HEK293 (cell line): Measurements from ENCODE around the gene SYNE1.

Source experiments
- CTCF ChIA-PET: fragments of 350-600 bp; formaldehyde crosslinking; extraction: SDS; loops from one replicate; lab custom pipeline; 2021; ENCODE audit warnings: antibody characterized with exemption; lab: Yijun Ruan, JAX
- POLR2A ChIA-PET: fragments of 300-600 bp; formaldehyde crosslinking; extraction: SDS; loops from one replicate; lab custom pipeline; 2020; ENCODE audit warnings: antibody characterized with exemption, inconsistent platforms; lab: Yijun Ruan, JAX
- H3K27ac ChIP-seq: fragments of 200-500 bp; sonication (Bioruptor generic); 2 replicates; pipeline ENCODE4 v1.5.1; 2014; ENCODE audit warnings: low read depth, low read length, control low read depth, inconsistent platforms; ENCODE audit errors: extremely low read depth
- H3K36me3 ChIP-seq, 2 experiments: fragments of 200-500 bp in 1 of 2; sonication (Bioruptor generic) in 1 of 2; 1 replicate in 1 of 2; 2 replicates in 1 of 2; pipeline ENCODE4 v1.5.1; 2014 to 2017; ENCODE audit warnings: inconsistent platforms in 2 of 2, low read length in 2 of 2; ENCODE audit not compliant: control insufficient read depth in 2 of 2, insufficient read depth in 1 of 2
- H3K4me1 ChIP-seq: fragments of 200-500 bp; sonication (Bioruptor generic); 2 replicates; pipeline ENCODE4 v1.5.1; 2014; ENCODE audit warnings: mild to moderate bottlenecking, low read length, inconsistent platforms; ENCODE audit not compliant: control insufficient read depth, insufficient read depth
- H3K4me3 ChIP-seq: 2 replicates; pipeline ENCODE4 v1.5.1; 2011; ENCODE audit warnings: low read depth, mild to moderate bottlenecking, control low read depth, low read length, moderate library complexity
- H3K9me3 ChIP-seq: fragments of 200-500 bp; sonication (Bioruptor generic); 2 replicates; pipeline ENCODE4 v1.5.1; 2014; ENCODE audit warnings: low read depth, low read length, inconsistent platforms; ENCODE audit not compliant: control insufficient read depth, insufficient read depth
- MYNN ChIP-seq: fragments of 450-650 bp; formaldehyde crosslinking; IDR thresholded peaks from 2 replicates; pipeline ENCODE4 v1.5.1; 2016; ENCODE audit warnings: missing biosample characterization, missing genetic modification characterization, borderline replicate concordance
- PRDM1 ChIP-seq: fragments of 450-650 bp; formaldehyde crosslinking; IDR thresholded peaks from 2 replicates; pipeline ENCODE4; 2016; ENCODE audit warnings: missing biosample characterization, missing genetic modification characterization
- RBAK ChIP-seq: fragments of 450-650 bp; formaldehyde crosslinking; IDR thresholded peaks from 2 replicates; pipeline ENCODE4 v1.5.1; 2016; ENCODE audit warnings: missing biosample characterization, missing genetic modification characterization
- REPIN1 ChIP-seq: fragments of 450-650 bp; formaldehyde crosslinking; IDR thresholded peaks from 2 replicates; pipeline ENCODE4 v1.5.1; 2017; ENCODE audit warnings: missing biosample characterization, missing genetic modification characterization, low read depth
- SALL2 ChIP-seq: fragments of 450-650 bp; formaldehyde crosslinking; IDR thresholded peaks from 2 replicates; pipeline ENCODE4 v1.5.0; 2017; ENCODE audit warnings: missing biosample characterization, mild to moderate bottlenecking, missing genetic modification characterization, borderline replicate concordance
- WT1 ChIP-seq: fragments of 450-650 bp; formaldehyde crosslinking; IDR thresholded peaks from 2 replicates; pipeline ENCODE4 v1.5.1; 2016; ENCODE audit warnings: missing biosample characterization, missing genetic modification characterization
- ZBTB49 ChIP-seq: fragments of 450-650 bp; formaldehyde crosslinking; IDR thresholded peaks from 2 replicates; pipeline ENCODE4 v1.5.1; 2016; ENCODE audit warnings: missing biosample characterization, missing genetic modification characterization, low read depth
- ZFHX2 ChIP-seq: fragments of 450-650 bp; formaldehyde crosslinking; conservative IDR thresholded peaks from 2 replicates; pipeline ENCODE4 v1.5.1; 2016; ENCODE audit warnings: missing biosample characterization, missing genetic modification characterization
- ZFP69B ChIP-seq: fragments of 450-650 bp; formaldehyde crosslinking; IDR thresholded peaks from 2 replicates; pipeline ENCODE4 v1.5.1; 2016; ENCODE audit warnings: missing biosample characterization, missing genetic modification characterization
- ZNF138 ChIP-seq: fragments of 450-650 bp; formaldehyde crosslinking; IDR thresholded peaks from 2 replicates; pipeline ENCODE4 v1.5.1; 2016; ENCODE audit warnings: missing biosample characterization, missing genetic modification characterization, borderline replicate concordance
- ZNF2 ChIP-seq: fragments of 450-650 bp; formaldehyde crosslinking; IDR thresholded peaks from 2 replicates; pipeline ENCODE4 v1.5.1; 2016; ENCODE audit warnings: missing biosample characterization, missing genetic modification characterization
- ZNF266 ChIP-seq: fragments of 450-650 bp; formaldehyde crosslinking; IDR thresholded peaks from 2 replicates; pipeline ENCODE4 v1.5.1; 2016; ENCODE audit warnings: missing biosample characterization, missing genetic modification characterization, low read depth
- ZNF324 ChIP-seq: fragments of 450-650 bp; formaldehyde crosslinking; IDR thresholded peaks from 2 replicates; pipeline ENCODE4 v1.5.1; 2016; ENCODE audit warnings: missing biosample characterization, missing genetic modification characterization
- ZNF335 ChIP-seq: fragments of 450-650 bp; formaldehyde crosslinking; conservative IDR thresholded peaks from 2 replicates; pipeline ENCODE4 v1.5.1; 2016; ENCODE audit warnings: missing biosample characterization, missing genetic modification characterization
- ZNF366 ChIP-seq: fragments of 450-650 bp; formaldehyde crosslinking; conservative IDR thresholded peaks from 2 replicates; pipeline ENCODE4 v1.5.1; 2016; ENCODE audit warnings: missing biosample characterization, missing genetic modification characterization
- ZNF48 ChIP-seq: fragments of 450-650 bp; formaldehyde crosslinking; IDR thresholded peaks from 2 replicates; pipeline ENCODE4 v1.5.1; 2016; ENCODE audit warnings: missing biosample characterization, missing genetic modification characterization
- ZNF488 ChIP-seq: fragments of 450-650 bp; formaldehyde crosslinking; IDR thresholded peaks from 2 replicates; pipeline ENCODE4 v1.5.1; 2016; ENCODE audit warnings: missing biosample characterization, missing genetic modification characterization
- ZNF501 ChIP-seq: fragments of 450-650 bp; formaldehyde crosslinking; IDR thresholded peaks from 2 replicates; pipeline ENCODE4 v1.5.1; 2016; ENCODE audit warnings: missing biosample characterization, missing genetic modification characterization
- ZNF529 ChIP-seq: fragments of 450-650 bp; formaldehyde crosslinking; IDR thresholded peaks from 2 replicates; pipeline ENCODE4 v1.5.1; 2017; ENCODE audit warnings: missing genetic modification characterization, missing biosample characterization; ENCODE audit not compliant: insufficient replicate concordance
- ZNF530 ChIP-seq: fragments of 450-650 bp; formaldehyde crosslinking; IDR thresholded peaks from 2 replicates; pipeline ENCODE4 v1.5.1; 2016; ENCODE audit warnings: low read depth, missing biosample characterization, missing genetic modification characterization
- ZNF544 ChIP-seq: fragments of 450-650 bp; formaldehyde crosslinking; IDR thresholded peaks from 2 replicates; pipeline ENCODE4 v1.5.0; 2017; ENCODE audit warnings: missing biosample characterization, missing genetic modification characterization
- ZNF664 ChIP-seq: fragments of 450-650 bp; formaldehyde crosslinking; IDR thresholded peaks from 2 replicates; pipeline ENCODE4 v1.5.1; 2016; ENCODE audit warnings: missing biosample characterization, missing genetic modification characterization
- ZNF692 ChIP-seq: fragments of 450-650 bp; formaldehyde crosslinking; IDR thresholded peaks from 2 replicates; pipeline ENCODE4 v1.5.1; 2016; ENCODE audit warnings: missing biosample characterization, missing genetic modification characterization
- ZNF707 ChIP-seq: fragments of 450-650 bp; formaldehyde crosslinking; IDR thresholded peaks from 2 replicates; pipeline ENCODE4 v1.5.1; 2016; ENCODE audit warnings: missing biosample characterization, missing genetic modification characterization
- ZNF837 ChIP-seq: fragments of 450-650 bp; formaldehyde crosslinking; IDR thresholded peaks from 2 replicates; pipeline ENCODE4 v1.5.1; 2016; ENCODE audit warnings: missing biosample characterization, missing genetic modification characterization
- ZSCAN5A ChIP-seq: fragments of 450-650 bp; formaldehyde crosslinking; IDR thresholded peaks from 2 replicates; pipeline ENCODE4 v1.5.1; 2016; ENCODE audit warnings: missing biosample characterization, missing genetic modification characterization

SYNE1 gene

GRCh38 chr6:152398316-152398715 is 238.8 kb downstream of the SYNE1 start:
- TF ChIP-seq ZNF501 (tag by site-specific recombination) = no peak
- no peak for TF ChIP-seq ZNF366 (tag by site-specific recombination)
- TF ChIP-seq ZNF707 = no peak
- no peak for TF ChIP-seq RBAK (tag by site-specific recombination)
- TF ChIP-seq ZSCAN5A (tag by site-specific recombination) = no peak
- TF ChIP-seq ZNF138 (tag by site-specific recombination) = no peak
- no peak for TF ChIP-seq ZNF48 (tag by site-specific recombination)
- no peak for TF ChIP-seq ZNF529
- no peak for TF ChIP-seq ZBTB49
- TF ChIP-seq WT1 (tag by site-specific recombination) = no peak
- no peak for TF ChIP-seq ZNF664 (tag by site-specific recombination)
- ChIA-PET CTCF (no interaction called here), POLR2A (no interaction called here)
- no peak overlapping the region for H3K27ac ChIP-seq
- H3K4me3 ChIP-seq = no peak overlapping the region
- H3K36me3 ChIP-seq = no peaks in the 10 kb centered on the region
- H3K4me1 ChIP-seq = no peaks in the 10 kb centered on the region
- H3K9me3 ChIP-seq = no peaks in the 10 kb centered on the region

GRCh38 chr6:152394303-152394702 is 242.9 kb downstream of the SYNE1 start:
- CTCF ChIA-PET = no interaction called here
- POLR2A ChIA-PET = interaction anchor here (0.7 kb wide), 1 partner anchor 211 kb away, joined by 3 read pairs; no protein-coding TSS in a partner anchor

More at GRCh38 chr6:152394303-152394702, 242.9 kb downstream of the SYNE1 start:
- no peak overlapping the region for H3K27ac ChIP-seq
- H3K4me3 ChIP-seq = no peak overlapping the region
- H3K4me1 ChIP-seq = no peaks in the 10 kb centered on the region
- no peaks in the 10 kb centered on the region for H3K36me3 ChIP-seq
- TF ChIP-seq ZNF335 (no peak), MYNN (no peak), ZNF2 (no peak), ZNF544 (tag by site-specific recombination) (no peak), ZFHX2 (tag by site-specific recombination) (no peak), SALL2 (tag by site-specific recombination) (no peak), ZNF266 (tag by site-specific recombination) (no peak), ZNF837 (tag by site-specific recombination) (no peak), ZNF488 (tag by site-specific recombination) (no peak), ZNF501 (tag by site-specific recombination) (no peak), PRDM1 (tag by site-specific recombination) (no peak), ZNF324 (tag by site-specific recombination) (no peak), ZNF530 (no peak), ZNF692 (no peak), REPIN1 (no peak), ZFP69B (tag by site-specific recombination) (no peak)
- TF ChIP-seq, all 188 proteins: peak for 0
- no peaks in the 10 kb centered on the region for H3K9me3 ChIP-seq
